GM19397 (cell line): Measurements from ENCODE around the gene PREX1.

ENCODE experiments used
- ATAC-seq: cut with Tn5 transposase; IDR thresholded peaks from one replicate; pipeline ENCODE4 v1.9.1; 2021; ENCODE audit warnings: mild to moderate bottlenecking, moderate library complexity; ENCODE audit not compliant: unreplicated experiment

PREX1 gene

GRCh38 chr20:48687117-48687800 is 140.5 kb downstream of the PREX1 start:
- ATAC-seq: no peak

- no peak for ATAC-seq
Measured at GRCh38 chr20:48686238-48687116, 141.3 kb downstream of the PREX1 start.

GRCh38 chr20:48685300-48685699 is 142.5 kb downstream of the PREX1 start:
- no peak for ATAC-seq

- ATAC-seq: no peak
Measured at GRCh38 chr20:48684501-48685041, 143.2 kb downstream of the PREX1 start.

GRCh38 chr20:48683467-48684175 is 144.2 kb downstream of the PREX1 start:
- no peak for ATAC-seq

- ATAC-seq: no peak
Measured at GRCh38 chr20:48682529-48683363, 145.1 kb downstream of the PREX1 start.

GRCh38 chr20:48681873-48682426 is 145.8 kb downstream of the PREX1 start:
- no peak for ATAC-seq

- ATAC-seq: no peak
Measured at GRCh38 chr20:48681201-48681872, 146.5 kb downstream of the PREX1 start.

- ATAC-seq: no peak
Measured at GRCh38 chr20:48680650-48681049, 147.1 kb downstream of the PREX1 start.

- ATAC-seq: no peak
Measured at GRCh38 chr20:48679599-48679998, 148.2 kb downstream of the PREX1 start.

- no peak for ATAC-seq
Measured at GRCh38 chr20:48679011-48679410, 148.8 kb downstream of the PREX1 start.

- ATAC-seq: no peak
Measured at GRCh38 chr20:48678421-48678820, 149.4 kb downstream of the PREX1 start.

GRCh38 chr20:48676795-48677460 is 150.9 kb downstream of the PREX1 start:
- ATAC-seq: no peak

GRCh38 chr20:48676125-48676524 is 151.7 kb downstream of the PREX1 start:
- ATAC-seq: no peak

- ATAC-seq: no peak
Measured at GRCh38 chr20:48674461-48674860, 153.3 kb downstream of the PREX1 start.

- ATAC-seq: no peak
Measured at GRCh38 chr20:48673507-48673906, 154.3 kb downstream of the PREX1 start.

GRCh38 chr20:48672324-48672723 is 155.5 kb downstream of the PREX1 start:
- no peak for ATAC-seq

- no peak for ATAC-seq
Measured at GRCh38 chr20:48671141-48671540, 156.7 kb downstream of the PREX1 start.
